Placental epithelial cell (primary cell): ENCODE results near the gene PLEKHA4. TPM values are rescaled to one million over a fixed set of nuclear protein-coding genes. Genes with fewer than 3 reads are reported as not detected.

Experiments used
- small RNA-seq: library from RNA; depleted of rRNA; stranded (forward); fragments of <200 nt; gene quantifications from one replicate; pipeline ENCODE3, GENCODE V24; 2012
- total RNA-seq: library from RNA; depleted of rRNA; stranded (reverse); fragments of >200 nt; gene quantifications from 2 replicates; pipeline ENCODE4 v1.2.3, GENCODE V29; 2012

Gene PLEKHA4
- 1.2 and 3.9 TPM in 2 replicates for total RNA-seq

DNA sequence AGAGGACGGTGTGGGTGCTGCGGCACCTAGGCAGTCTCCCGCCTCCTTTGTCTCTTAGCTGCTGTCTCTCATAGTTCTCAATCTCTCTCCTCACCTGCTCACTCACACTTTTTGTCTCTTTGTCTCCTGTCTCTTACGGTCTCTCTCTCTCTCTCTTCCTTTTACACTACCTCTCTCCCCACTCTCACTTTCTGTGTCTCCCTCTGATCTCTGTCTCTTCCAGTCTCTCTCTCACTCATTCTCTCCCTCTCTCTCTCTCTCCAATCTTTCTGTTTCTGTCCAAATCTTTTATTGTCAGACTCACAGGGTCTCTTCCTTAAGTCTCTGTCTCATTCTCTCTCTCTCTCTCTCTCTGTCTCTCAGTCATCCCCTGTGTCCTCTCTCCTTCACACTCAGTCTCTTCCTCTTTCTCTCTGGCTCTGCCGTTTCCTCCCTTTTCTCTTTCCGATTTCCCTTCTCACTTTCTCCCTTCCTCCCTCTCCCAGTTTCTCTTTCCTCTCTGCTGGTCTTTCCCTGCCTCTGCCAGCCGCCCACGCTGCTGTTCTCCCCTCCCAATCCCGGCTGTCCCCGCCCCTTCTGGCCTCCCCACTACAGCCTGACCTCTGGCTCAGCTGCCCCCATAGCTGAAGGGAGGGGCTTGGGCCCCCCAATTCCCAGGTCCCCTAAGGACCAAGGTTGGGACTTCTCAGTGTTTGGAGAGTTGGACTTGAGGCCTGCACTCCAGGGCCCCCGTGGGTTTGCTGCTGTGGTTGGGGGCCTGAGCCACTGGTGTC lies at the start of gene PLEKHA4:
TSS of gene PLEKHA4 (minus strand) at position 504 of the 773 bp plus-strand sequence. CDS start 997 bp downstream, outside the sequence.

DNA sequence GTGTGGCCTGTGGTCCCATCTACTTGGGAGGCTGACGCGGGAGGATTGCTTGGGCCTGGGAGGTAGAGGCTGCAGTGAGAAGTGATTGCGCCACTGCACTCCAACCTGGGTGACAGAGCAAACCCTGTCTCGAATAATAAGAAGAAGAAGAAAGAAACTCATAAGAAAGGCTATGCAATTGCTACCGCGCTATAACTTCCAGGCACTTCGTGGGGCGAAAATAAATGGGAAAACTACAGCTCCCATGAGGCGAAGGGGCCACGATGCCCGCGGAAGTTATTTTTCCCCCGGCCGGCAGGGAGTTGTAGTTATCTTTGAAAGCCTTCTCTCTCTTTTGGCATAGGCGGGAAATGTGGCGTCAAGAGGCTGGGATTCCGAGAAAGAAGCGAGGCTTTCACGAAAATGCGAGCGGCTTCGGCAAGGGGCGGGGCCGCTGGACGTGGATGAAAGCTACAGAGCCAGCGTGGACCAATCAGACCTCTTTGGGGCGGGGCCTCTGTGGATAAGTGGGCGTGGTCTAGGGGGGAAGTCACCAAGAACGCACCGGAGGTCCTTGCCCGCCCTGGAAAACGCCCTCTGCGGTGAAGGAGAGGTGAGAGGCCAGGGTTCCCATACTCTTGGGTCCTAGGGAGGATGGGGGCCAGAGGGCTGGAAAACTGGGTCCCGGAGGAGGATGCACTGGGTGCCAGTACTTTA lies 31.5 kb upstream of the PLEKHA4 start, which contains the start of gene NUCB1:
TSS of gene NUCB1 (plus strand) at position 532 of the 696 bp plus-strand sequence. CDS start 485 bp downstream, outside the sequence.

DNA sequence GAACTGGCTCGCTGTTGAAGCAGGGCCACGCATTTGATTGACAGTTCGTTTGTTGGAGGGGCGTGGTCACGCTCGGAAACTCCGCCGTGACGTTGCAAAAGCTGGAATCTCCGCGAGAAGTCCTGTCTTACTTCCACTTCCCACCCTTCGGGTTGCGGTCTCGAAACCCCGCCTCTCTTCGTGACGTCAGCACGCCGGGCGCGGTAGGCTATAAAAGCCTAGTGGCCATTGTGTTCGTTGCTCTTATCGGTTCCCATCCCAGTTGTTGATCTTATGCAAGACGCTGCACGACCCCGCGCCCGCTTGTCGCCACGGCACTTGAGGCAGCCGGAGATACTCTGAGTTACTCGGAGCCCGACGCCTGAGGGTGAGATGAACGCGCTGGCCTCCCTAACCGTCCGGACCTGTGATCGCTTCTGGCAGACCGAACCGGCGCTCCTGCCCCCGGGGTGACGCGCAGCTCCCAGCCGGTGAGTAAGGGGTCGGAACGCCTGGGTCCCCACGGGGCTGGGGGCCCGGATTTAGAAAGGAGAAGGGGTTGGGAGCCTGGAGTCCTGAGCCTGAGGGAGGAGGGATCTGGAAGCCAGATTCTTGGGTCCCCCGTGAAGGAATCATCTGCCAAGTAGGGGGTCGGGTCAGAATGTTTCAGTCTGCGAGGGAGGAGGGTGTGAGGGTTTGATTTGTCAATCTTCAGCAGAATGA lies 3.9 kb upstream of the PLEKHA4 start, which contains the start of gene PPP1R15A:
TSS of gene PPP1R15A (plus strand) at position 240 of the 702 bp plus-strand sequence. CDS start 813 bp downstream, outside the sequence.

DNA sequence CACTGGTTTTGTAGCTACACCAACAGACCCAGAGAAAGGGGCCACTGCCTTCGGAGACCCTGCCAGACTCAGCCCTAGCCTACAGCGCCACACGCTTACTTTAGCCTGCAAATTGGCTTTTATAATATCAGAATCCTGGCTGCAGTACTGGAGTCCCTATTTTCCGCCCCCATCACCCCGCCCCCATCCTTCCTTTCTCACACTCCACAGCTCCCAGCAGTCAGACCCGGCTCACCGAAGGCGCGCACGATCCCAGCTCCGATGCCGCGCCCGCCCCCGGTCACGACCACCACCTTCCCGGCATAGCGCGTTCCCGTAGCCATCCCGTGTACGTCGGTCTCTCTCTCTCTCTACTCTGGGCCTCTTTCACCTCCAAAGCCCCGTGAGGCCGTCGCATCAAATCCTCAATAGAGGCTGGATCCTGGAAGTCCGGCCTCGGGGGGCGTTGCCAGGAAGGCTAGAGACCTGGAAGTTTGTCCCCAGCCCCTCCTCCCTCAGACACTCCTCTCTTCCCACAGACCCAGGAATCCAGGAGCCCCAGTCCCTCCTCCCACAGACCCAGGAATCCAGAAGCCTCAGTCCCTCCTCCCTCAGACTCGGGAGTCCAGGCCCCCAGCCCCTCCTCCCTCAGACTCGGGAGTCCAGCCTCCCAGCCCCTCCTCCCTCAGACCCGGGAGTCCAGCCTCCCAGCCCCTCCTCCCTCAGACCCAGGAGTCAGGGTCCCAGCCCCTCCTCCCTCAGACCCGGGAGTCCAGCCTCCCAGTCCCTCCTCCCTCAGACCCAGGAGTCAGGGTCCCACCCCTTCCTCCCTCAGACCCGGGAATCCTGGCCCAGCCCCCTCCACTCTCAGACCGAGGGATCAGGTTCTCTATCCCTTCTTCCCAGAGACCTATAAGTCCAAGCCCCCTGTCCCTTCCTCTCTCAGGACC lies 32.1 kb downstream of the PLEKHA4 start, which contains the start of gene HSD17B14:
TSS of gene HSD17B14 (minus strand) at position 403 of the 929 bp plus-strand sequence. CDS start at position 323, 80 bp downstream.

Small RNA genes within 50 kb of the gene (small RNA-seq; reads per million reads assigned to genes)
- gene RNU6-317P, result not detected

Other genes with a start within 250 kb of the PLEKHA4 start
- 1,714 and 1,895 TPM in 2 replicates for gene RPL18, start 249.4 kb downstream of the PLEKHA4 start, total RNA-seq
- gene SPHK2, start 249.1 kb downstream of the PLEKHA4 start, total RNA-seq, result 8.2 and 9.2 TPM in 2 replicates
- gene DBP, start 231.2 kb downstream of the PLEKHA4 start, total RNA-seq, result 2.1 and 5.5 TPM in 2 replicates
- 0.11 and 5.9 TPM in 2 replicates for gene CA11, start 222.4 kb downstream of the PLEKHA4 start, total RNA-seq
- gene NTN5, start 195.6 kb downstream of the PLEKHA4 start, total RNA-seq, result 0.11 and 0.39 TPM in 2 replicates
- under 0.01 TPM in 1 of 2 replicates, not detected in the other for gene FUT2, start 172.6 kb downstream of the PLEKHA4 start, total RNA-seq
- 1.3 and 2.4 TPM in 2 replicates for gene MAMSTR, start 148.9 kb downstream of the PLEKHA4 start, total RNA-seq
- 2.7 and 4.2 TPM in 2 replicates for gene RASIP1, start 128.0 kb downstream of the PLEKHA4 start, total RNA-seq
- gene IZUMO1, start 121.7 kb downstream of the PLEKHA4 start, total RNA-seq, result 0.39 TPM in 1 of 2 replicates, not detected in the other
- 0.39 and 1.5 TPM in 2 replicates for gene FUT1, start 116.0 kb downstream of the PLEKHA4 start, total RNA-seq
- 0.39 TPM in 1 of 2 replicates, not detected in the other for gene FGF21, start 113.1 kb downstream of the PLEKHA4 start, total RNA-seq
- 15.7 and 22.6 TPM in 2 replicates for gene BCAT2, start 57.6 kb downstream of the PLEKHA4 start, total RNA-seq
- 3.8 and 20.4 TPM in 2 replicates for gene HSD17B14, start 32.1 kb downstream of the PLEKHA4 start, total RNA-seq
- 28.7 and 75.8 TPM in 2 replicates for gene PPP1R15A, start 3.8 kb upstream of the PLEKHA4 start, total RNA-seq
- 0.22 and 0.79 TPM in 2 replicates for gene TULP2, start 30.1 kb upstream of the PLEKHA4 start, total RNA-seq
- 169 and 326 TPM in 2 replicates for gene NUCB1, start 31.7 kb upstream of the PLEKHA4 start, total RNA-seq
- gene DHDH, start 65.1 kb upstream of the PLEKHA4 start, total RNA-seq, result 1.2 TPM in 1 of 2 replicates, not detected in the other
- gene BAX, start 86.3 kb upstream of the PLEKHA4 start, total RNA-seq, result 41.6 and 99.3 TPM in 2 replicates
- 1,769 and 2,040 TPM in 2 replicates for gene FTL, start 96.7 kb upstream of the PLEKHA4 start, total RNA-seq
- gene GYS1, start 124.7 kb upstream of the PLEKHA4 start, total RNA-seq, result 66.0 and 128 TPM in 2 replicates
- gene RUVBL2, start 125.3 kb upstream of the PLEKHA4 start, total RNA-seq, result 108 and 286 TPM in 2 replicates
- not detected in 2 replicates for gene LHB, start 148.5 kb upstream of the PLEKHA4 start, total RNA-seq
- not detected in 2 replicates for gene CGB3, start 155.7 kb upstream of the PLEKHA4 start, total RNA-seq
- not detected in 2 replicates for gene CGB2, start 163.3 kb upstream of the PLEKHA4 start, total RNA-seq
- gene CGB1, start 168.3 kb upstream of the PLEKHA4 start, total RNA-seq, result not detected in 2 replicates
- 0.39 TPM in 1 of 2 replicates, not detected in the other for gene CGB5, start 175.2 kb upstream of the PLEKHA4 start, total RNA-seq
- gene CGB8, start 180.5 kb upstream of the PLEKHA4 start, total RNA-seq, result 0.39 and 2.3 TPM in 2 replicates
- gene CGB7, start 189.1 kb upstream of the PLEKHA4 start, total RNA-seq, result 2.2 and 4.7 TPM in 2 replicates
- 6.7 and 20.8 TPM in 2 replicates for gene NTF4, start 196.2 kb upstream of the PLEKHA4 start, total RNA-seq
- gene KCNA7, start 204.1 kb upstream of the PLEKHA4 start, total RNA-seq, result under 0.01 TPM in 1 of 2 replicates, not detected in the other
- gene SNRNP70, start 216.8 kb upstream of the PLEKHA4 start, total RNA-seq, result 147 and 205 TPM in 2 replicates
- gene LIN7B, start 245.8 kb upstream of the PLEKHA4 start, total RNA-seq, result 5.1 and 13.0 TPM in 2 replicates